CD4-positive, alpha-beta T cell (primary cell): ENCODE data around the gene MSLN. TPM values are rescaled to one million over a fixed set of nuclear protein-coding genes. Genes with fewer than 3 reads are reported as not detected.
A peak's percentile ranks its signal among the peaks of the same experiment; 100 is the strongest.

Experiments
- ATAC-seq: fragments of 200-7000 bp; cut with Tn5 transposase; one replicate; pipeline ENCODE4 v1.10.0; 2022; ENCODE audit warnings: mild to moderate bottlenecking; ENCODE audit not compliant: poor library complexity
- CTCF ChIA-PET: fragments of 350-600 bp; sonication (Branson Sonifier 250); formaldehyde crosslinking; loops from one replicate; lab custom pipeline; 2021; ENCODE audit warnings: antibody characterized with exemption, inconsistent platforms; lab: Charles Lee
- POLR2A ChIA-PET: fragments of 350-600 bp; sonication (Branson Sonifier 250); formaldehyde crosslinking; loops from one replicate; lab custom pipeline; 2021; ENCODE audit warnings: antibody characterized with exemption, inconsistent platforms; lab: Charles Lee
- DNase-seq, 14 experiments: peaks; one replicate each; pipeline ENCODE4 v3.0.0-alpha.2; 2013 to 2020; ENCODE audit warnings: mixed read lengths in 2 of 14
- H3K27ac ChIP-seq, 2 donors: one replicate each; pipeline versions ENCODE4 v1.5.1 to v1.7.0; 2013; ENCODE audit warnings: low read length in 2 of 2, low read depth in 1 of 2, mild to moderate bottlenecking in 1 of 2
- H3K27me3 ChIP-seq, 2 experiments: 1 replicate in 1 of 2; 2 replicates in 1 of 2; pipeline versions ENCODE4 v1.6.1 to v1.7.0; 2013; ENCODE audit warnings: low read length in 2 of 2, control low read depth in 1 of 2, mild to moderate bottlenecking in 1 of 2, moderate library complexity in 1 of 2; ENCODE audit not compliant: insufficient read depth in 2 of 2, control insufficient read depth in 1 of 2
- H3K36me3 ChIP-seq: one replicate; pipeline ENCODE4 v1.6.1; 2013; ENCODE audit warnings: low read length, control low read depth; ENCODE audit not compliant: insufficient read depth
- H3K4me1 ChIP-seq: one replicate; pipeline ENCODE4 v1.6.1; 2013; ENCODE audit warnings: low read length, control low read depth; ENCODE audit not compliant: insufficient read depth
- H3K4me3 ChIP-seq: one replicate; pipeline ENCODE4 v1.5.1; 2013; ENCODE audit warnings: mild to moderate bottlenecking, low read length, moderate library complexity
- H3K9me3 ChIP-seq, 2 experiments: 1 replicate in 1 of 2; 2 replicates in 1 of 2; pipeline versions ENCODE4 v1.6.1 to v1.7.0; 2013; ENCODE audit warnings: low read length in 2 of 2, mild to moderate bottlenecking in 2 of 2, control low read depth in 1 of 2, moderate library complexity in 1 of 2; ENCODE audit not compliant: control insufficient read depth in 1 of 2, insufficient read depth in 1 of 2
- H3K27ac Mint-ChIP-seq: one replicate; pipeline ENCODE4 v1.8.0; 2020; ENCODE audit warnings: mixed read lengths
- H3K27me3 Mint-ChIP-seq: one replicate; pipeline ENCODE4 v1.8.0; 2021; ENCODE audit warnings: mixed read lengths
- H3K36me3 Mint-ChIP-seq: one replicate; pipeline ENCODE4 v1.8.0; 2021; ENCODE audit warnings: low read depth, mixed read lengths
- H3K4me1 Mint-ChIP-seq: one replicate; pipeline ENCODE4 v1.8.0; 2021; ENCODE audit warnings: low read depth, mixed read lengths
- H3K4me3 Mint-ChIP-seq: one replicate; pipeline ENCODE4 v1.8.0; 2020; ENCODE audit warnings: mild to moderate bottlenecking, mixed read lengths
- H3K9me3 Mint-ChIP-seq: one replicate; pipeline ENCODE4 v1.8.0; 2020; ENCODE audit warnings: mixed read lengths
- intact Hi-C, 2 experiments: fragments of 100-400 bp; cut with DNase I in 1 of 2; cut with micrococcal nuclease in 1 of 2; formaldehyde crosslinking; loops; one replicate each; pipeline versions ENCODE4 v1.15.1 to v1.9.0; 2023 to 2025; cut with DNase I, micrococcal nuclease
- total RNA-seq, 174 experiments: library from RNA in 2 of 174; stranded (reverse) in 2 of 174; gene quantifications; one replicate each; pipeline ENCODE4 v1.2.3 and lab custom pipeline; 2021 to 2026
- TF ChIP-seq, protein P1 (sequence below): fragments of 200-600 bp; IDR thresholded peaks from one replicate; pipeline ENCODE4 v1.8.0; 2022; ENCODE audit warnings: antibody characterized with exemption, mild to moderate bottlenecking

Gene MSLN
- total RNA-seq, 2 experiments from 2014 or later: not detected

DNA sequence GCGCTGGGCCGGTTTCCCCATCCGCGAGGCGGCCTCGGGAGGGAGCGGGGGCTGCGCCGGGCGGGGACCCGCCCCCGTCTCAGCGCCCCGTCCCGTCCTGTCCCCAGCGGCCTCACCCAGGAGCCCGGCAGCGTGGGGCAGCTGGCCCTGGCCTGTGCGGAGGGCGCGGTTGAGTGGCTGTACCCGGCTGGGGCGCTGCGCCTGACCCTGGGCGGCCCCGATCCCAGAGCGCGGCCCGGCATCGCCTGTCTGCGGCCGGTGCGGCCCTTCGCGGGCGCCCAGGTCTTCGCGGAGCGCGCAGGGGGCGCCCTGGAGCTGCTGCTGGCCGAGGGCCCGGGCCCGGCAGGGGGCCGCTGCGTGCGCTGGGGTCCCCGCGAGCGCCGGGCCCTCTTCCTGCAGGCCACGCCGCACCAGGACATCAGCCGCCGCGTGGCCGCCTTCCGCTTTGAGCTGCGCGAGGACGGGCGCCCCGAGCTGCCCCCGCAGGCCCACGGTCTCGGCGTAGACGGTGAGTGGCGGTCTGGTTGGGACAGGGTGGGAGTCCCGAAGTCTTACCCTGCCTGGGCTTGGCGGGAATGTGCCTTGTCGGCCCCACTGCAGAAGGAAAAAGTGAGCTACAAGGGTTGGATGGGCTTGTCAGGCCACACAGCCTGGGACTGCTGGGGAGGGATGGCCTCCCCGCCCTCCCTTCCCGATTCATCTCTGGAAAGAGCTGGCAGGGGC, 44.9 kb upstream of the MSLN start:
- H3K4me3 ChIP-seq: no peak overlapping the region

DNA sequence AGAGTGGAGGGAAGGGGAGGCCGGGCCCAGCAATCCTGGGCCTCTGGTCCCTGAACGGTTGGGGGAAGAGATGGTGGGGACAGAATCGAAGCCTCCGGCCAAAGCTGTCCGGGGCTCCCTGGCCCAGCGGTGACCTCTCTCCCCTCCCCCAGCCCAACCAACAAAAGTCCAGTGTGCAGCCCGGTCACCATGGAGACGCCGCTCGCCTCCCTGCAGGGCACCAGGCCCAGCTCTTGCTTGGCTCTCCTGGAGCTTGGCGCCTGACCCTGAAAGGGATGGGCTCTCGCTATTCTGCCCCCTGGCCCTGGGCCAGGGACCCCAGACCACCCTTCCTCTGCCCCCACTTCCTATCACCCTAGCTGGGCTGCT, 44.4 kb upstream of the MSLN start:
- TF ChIP-seq, protein P1, sequence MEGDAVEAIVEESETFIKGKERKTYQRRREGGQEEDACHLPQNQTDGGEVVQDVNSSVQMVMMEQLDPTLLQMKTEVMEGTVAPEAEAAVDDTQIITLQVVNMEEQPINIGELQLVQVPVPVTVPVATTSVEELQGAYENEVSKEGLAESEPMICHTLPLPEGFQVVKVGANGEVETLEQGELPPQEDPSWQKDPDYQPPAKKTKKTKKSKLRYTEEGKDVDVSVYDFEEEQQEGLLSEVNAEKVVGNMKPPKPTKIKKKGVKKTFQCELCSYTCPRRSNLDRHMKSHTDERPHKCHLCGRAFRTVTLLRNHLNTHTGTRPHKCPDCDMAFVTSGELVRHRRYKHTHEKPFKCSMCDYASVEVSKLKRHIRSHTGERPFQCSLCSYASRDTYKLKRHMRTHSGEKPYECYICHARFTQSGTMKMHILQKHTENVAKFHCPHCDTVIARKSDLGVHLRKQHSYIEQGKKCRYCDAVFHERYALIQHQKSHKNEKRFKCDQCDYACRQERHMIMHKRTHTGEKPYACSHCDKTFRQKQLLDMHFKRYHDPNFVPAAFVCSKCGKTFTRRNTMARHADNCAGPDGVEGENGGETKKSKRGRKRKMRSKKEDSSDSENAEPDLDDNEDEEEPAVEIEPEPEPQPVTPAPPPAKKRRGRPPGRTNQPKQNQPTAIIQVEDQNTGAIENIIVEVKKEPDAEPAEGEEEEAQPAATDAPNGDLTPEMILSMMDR: no peak
- H3K27me3 Mint-ChIP-seq: peaks cover 14% of the 10 kb centered on the region
- peak overlapping the region; percentile 69 for H3K4me3 Mint-ChIP-seq
- H3K27ac Mint-ChIP-seq: no peak overlapping the region
- DNase-seq (no peak), ATAC-seq (no peak)
- ChIA-PET POLR2A (interaction anchor here (1.2 to 4.5 kb wide), 5 partner anchors 10 to 72 kb away, joined by 3 to 30 read pairs (median 5); partner anchors contain the start of genes CCDC78, CHTF18, HAGHL and RPUSD1), CTCF (interaction anchor here (1.0 to 2.3 kb wide), 3 partner anchors 17 to 72 kb away, joined by 3 to 8 read pairs (median 3); partner anchors contain the start of genes CHTF18, CIAO3 and RPUSD1)
- no peaks in the 10 kb centered on the region for H3K36me3 Mint-ChIP-seq
- Histone ChIP-seq H3K27ac (no peak overlapping the region), H3K36me3 (no peaks in the 10 kb centered on the region), H3K4me3 (no peak overlapping the region), H3K4me1 (peaks cover 44% of the 10 kb centered on the region), H3K27me3 (peaks cover 11 to 18% of the 10 kb centered on the region in 2 experiments), H3K9me3 (peaks cover 0 to 8% of the 10 kb centered on the region in 2 experiments)
- no peaks in the 10 kb centered on the region for H3K9me3 Mint-ChIP-seq
- H3K4me1 Mint-ChIP-seq: peaks cover 24% of the 10 kb centered on the region
- intact Hi-C loops: no loop called here

More for the DNA sequence above, 44.9 kb upstream of the MSLN start:
- ChIA-PET POLR2A (interaction anchor here (1.4 to 4.5 kb wide), 4 partner anchors 11 to 73 kb away, joined by 3 to 30 read pairs (median 14); partner anchors contain the start of genes CCDC78, CHTF18, HAGHL and RPUSD1), CTCF (interaction anchor here (1.0 to 2.3 kb wide), 3 partner anchors 18 to 73 kb away, joined by 3 to 8 read pairs (median 3); partner anchors contain the start of genes CHTF18, CIAO3 and RPUSD1)
- H3K4me1 Mint-ChIP-seq: peaks cover 24% of the 10 kb centered on the region
- DNase-seq: peak in 3 of 14 experiments; percentile 27 to 49 (median 46)
- H3K27me3 Mint-ChIP-seq: peaks cover 14% of the 10 kb centered on the region
- H3K27me3 ChIP-seq: peaks cover 17 to 23% of the 10 kb centered on the region in 2 experiments
- peak overlapping the region; percentile 69 for H3K4me3 Mint-ChIP-seq
- H3K27ac Mint-ChIP-seq: no peak overlapping the region
- no peak for ATAC-seq
- H3K9me3 Mint-ChIP-seq: no peaks in the 10 kb centered on the region
- no peaks in the 10 kb centered on the region for H3K36me3 ChIP-seq
- H3K4me1 ChIP-seq: peaks cover 41% of the 10 kb centered on the region
- no peak overlapping the region for H3K27ac ChIP-seq
- peaks cover 0 to 12% of the 10 kb centered on the region in 2 experiments for H3K9me3 ChIP-seq
- intact Hi-C loops: loop anchor here in 1 of 2 experiments (2.0 kb wide), 1 partner anchor 13 kb away; no protein-coding TSS in a partner anchor
- H3K36me3 Mint-ChIP-seq: no peaks in the 10 kb centered on the region
- TF ChIP-seq, protein P1: no peak

DNA sequence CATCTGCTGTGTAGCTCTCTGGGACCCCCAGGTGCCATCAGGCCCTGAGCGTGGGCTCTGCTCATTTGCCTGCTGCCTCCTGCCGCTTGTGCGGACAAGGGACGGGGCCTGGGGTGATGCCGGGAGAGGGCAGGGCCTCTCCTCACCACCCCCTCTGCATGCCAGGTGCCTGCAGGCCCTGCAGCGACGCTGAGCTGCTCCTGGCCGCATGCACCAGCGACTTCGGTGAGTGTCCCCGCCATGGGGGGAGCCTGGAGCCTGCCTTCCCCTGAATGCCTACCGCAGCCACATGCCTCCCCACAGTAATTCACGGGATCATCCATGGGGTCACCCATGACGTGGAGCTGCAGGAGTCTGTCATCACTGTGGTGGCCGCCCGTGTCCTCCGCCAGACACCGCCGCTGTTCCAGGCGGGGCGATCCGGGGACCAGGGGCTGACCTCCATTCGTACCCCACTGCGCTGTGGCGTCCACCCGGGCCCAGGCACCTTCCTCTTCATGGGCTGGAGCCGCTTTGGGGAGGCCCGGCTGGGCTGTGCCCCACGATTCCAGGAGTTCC, 43.7 kb upstream of the MSLN start:
- Histone ChIP-seq H3K4me1 (peaks cover 43% of the 10 kb centered on the region), H3K27ac (no peak overlapping the region), H3K4me3 (no peak overlapping the region), H3K36me3 (no peaks in the 10 kb centered on the region), H3K27me3 (peaks cover 7 to 14% of the 10 kb centered on the region in 2 experiments), H3K9me3 (peaks cover 0 to 12% of the 10 kb centered on the region in 2 experiments)
- no peaks in the 10 kb centered on the region for H3K9me3 Mint-ChIP-seq
- no peak overlapping the region for H3K27ac Mint-ChIP-seq
- H3K36me3 Mint-ChIP-seq: no peaks in the 10 kb centered on the region
- peak overlapping the region; percentile 69 for H3K4me3 Mint-ChIP-seq
- H3K4me1 Mint-ChIP-seq: peaks cover 24% of the 10 kb centered on the region
- intact Hi-C loops: no loop called here
- H3K27me3 Mint-ChIP-seq: peaks cover 14% of the 10 kb centered on the region
- ATAC-seq: no peak
- CTCF ChIA-PET: interaction anchor here (2.3 kb wide), 1 partner anchor 23 kb away, joined by 8 read pairs; the partner anchor contains the start of gene CIAO3
- DNase-seq: no peak
- POLR2A ChIA-PET: interaction anchor here (1.2 to 4.5 kb wide), 5 partner anchors 10 to 72 kb away, joined by 3 to 30 read pairs (median 5); partner anchors contain the start of genes CCDC78, CHTF18, HAGHL and RPUSD1
- TF ChIP-seq, protein P1: no peak
